Liver (tissue), 9 donors: ENCODE results near the gene GADL1. TPM values are rescaled to one million over a fixed set of nuclear protein-coding genes. Genes with fewer than 3 reads are reported as not detected.

Experiments
- DNase-seq: peaks from one replicate; pipeline ENCODE4 v3.0.0-alpha.2; 2017; ENCODE audit warnings: low spot score
- H3K27ac ChIP-seq, 2 donors: one replicate each; pipeline ENCODE4 v1.7.0; 2013; ENCODE audit warnings: inconsistent platforms in 2 of 2, low read length in 2 of 2, control low read depth in 1 of 2, low read depth in 1 of 2, mild to moderate bottlenecking in 1 of 2
- H3K27me3 ChIP-seq, 4 donors: one replicate each; pipeline versions ENCODE4 v1.6.1 to v1.7.0; 2013; ENCODE audit warnings: low read length in 3 of 4, inconsistent platforms in 1 of 4, mild to moderate bottlenecking in 1 of 4, moderate library complexity in 1 of 4; ENCODE audit not compliant: control insufficient read depth in 4 of 4, insufficient read depth in 4 of 4
- H3K36me3 ChIP-seq, 4 donors: one replicate each; pipeline versions ENCODE4 v1.6.1 to v1.7.0; 2013; ENCODE audit warnings: low read length in 3 of 4, mild to moderate bottlenecking in 3 of 4, low read depth in 1 of 4, moderate library complexity in 1 of 4; ENCODE audit not compliant: control insufficient read depth in 4 of 4, insufficient read depth in 3 of 4
- H3K4me1 ChIP-seq, 4 donors: one replicate each; pipeline versions ENCODE4 v1.6.1 to v1.7.0; 2013; ENCODE audit warnings: low read length in 3 of 4, mild to moderate bottlenecking in 3 of 4, moderate library complexity in 1 of 4; ENCODE audit not compliant: control insufficient read depth in 4 of 4, insufficient read depth in 4 of 4
- H3K4me3 ChIP-seq, 3 donors: one replicate each; pipeline versions ENCODE4 v1.6.1 to v1.7.0; 2013; ENCODE audit warnings: low read length in 3 of 3, control low read depth in 1 of 3, low read depth in 1 of 3, mild to moderate bottlenecking in 1 of 3
- H3K9ac ChIP-seq, 2 donors: one replicate each; pipeline ENCODE4 v1.7.0; 2013; ENCODE audit warnings: low read length in 2 of 2, mild to moderate bottlenecking in 2 of 2, moderate library complexity in 2 of 2, control low read depth in 1 of 2, low read depth in 1 of 2
- H3K9me3 ChIP-seq, 4 donors: one replicate each; pipeline versions ENCODE4 v1.6.1 to v1.7.0; 2013; ENCODE audit warnings: low read length in 3 of 4; ENCODE audit not compliant: control insufficient read depth in 4 of 4
- ATF3 ChIP-seq: IDR thresholded peaks from 2 replicates; pipeline ENCODE4 v1.6.1; 2016; ENCODE audit warnings: antibody characterized with exemption
- CTCF ChIP-seq: fragments of 150-350 bp; IDR thresholded peaks from 2 replicates; pipeline ENCODE4 v1.5.1; 2017; ENCODE audit warnings: improper control_type of control experiment, low read depth, low read length; ENCODE audit not compliant: missing input control
- EGR1 ChIP-seq, 2 donors: IDR thresholded peaks; 2 replicates each; pipeline ENCODE4 v1.6.1; 2016 to 2018; ENCODE audit warnings: antibody characterized with exemption in 2 of 2, low read depth in 2 of 2
- FOXA2 ChIP-seq: IDR thresholded peaks from 2 replicates; pipeline ENCODE4 v1.6.1; 2016; ENCODE audit warnings: antibody characterized with exemption
- HNF4A ChIP-seq, 2 donors: conservative IDR thresholded peaks; 2 replicates each; pipeline ENCODE4 v1.6.1; 2016; ENCODE audit warnings: antibody characterized with exemption in 2 of 2, mild to moderate bottlenecking in 2 of 2
- HNF4G ChIP-seq: IDR thresholded peaks from 2 replicates; pipeline ENCODE4 v1.6.1; 2016; ENCODE audit warnings: antibody characterized with exemption
- MAX ChIP-seq: IDR thresholded peaks from 2 replicates; pipeline ENCODE4 v1.6.1; 2016; ENCODE audit warnings: antibody characterized with exemption
- RAD21 ChIP-seq, 2 donors: IDR thresholded peaks; 2 replicates each; pipeline ENCODE4 v1.6.1; 2016; ENCODE audit warnings: antibody characterized with exemption in 2 of 2, mild to moderate bottlenecking in 2 of 2
- RXRA ChIP-seq, 2 donors: IDR thresholded peaks; 2 replicates each; pipeline ENCODE4 v1.6.1; 2017 to 2018; ENCODE audit warnings: antibody characterized with exemption in 2 of 2, mild to moderate bottlenecking in 1 of 2
- SP1 ChIP-seq: IDR thresholded peaks from 2 replicates; pipeline ENCODE4 v1.6.1; 2018; ENCODE audit warnings: antibody characterized with exemption, mild to moderate bottlenecking
- TAF1 ChIP-seq: conservative IDR thresholded peaks from 2 replicates; pipeline ENCODE4 v1.6.1; 2016; ENCODE audit warnings: antibody characterized with exemption, mild to moderate bottlenecking
- YY1 ChIP-seq: IDR thresholded peaks from 2 replicates; pipeline ENCODE4 v1.6.1; 2016; ENCODE audit warnings: antibody characterized with exemption, mild to moderate bottlenecking
- ZBTB33 ChIP-seq: IDR thresholded peaks from 2 replicates; pipeline ENCODE4 v1.6.1; 2016; ENCODE audit warnings: antibody characterized with exemption
- WGBS: extraction: QIAGEN DNeasy Blood & Tissue Kit; methylation state at CpG from one replicate; pipeline ENCODE4 v1.1.7; 2013; 5-methylcytosine and 5-hydroxymethylcytosine counted together
- polyA plus RNA-seq, 2 donors: library from polyadenylated mRNA; stranded (reverse) in 1 of 2; unstranded in 1 of 2; fragments of 200-250 nt in 1 of 2; fragments of >200 nt in 1 of 2; fragmentation: Nextera tagmentation in 1 of 2; extraction: Ambion mirVana in 1 of 2; gene quantifications; one replicate each; pipeline versions ENCODE4 v1.2.1 to v1.2.3, GENCODE V29; 2013 to 2015
- total RNA-seq, 2 donors: library from RNA; depleted of rRNA; stranded (reverse); fragments of >200 nt; gene quantifications; one replicate each; pipeline ENCODE4 v1.2.3, GENCODE V29; 2014
- donor health status: healthy.
- donor health status: healthy.
- donor health status: healthy.
- donor health status: healthy.
- donor health status: healthy.

GADL1 gene
- total and polyA plus RNA-seq, 4 donors, result not detected

- H3K27me3 ChIP-seq, result no peaks in the 10 kb centered on the region
- TF ChIP-seq RXRA (IDR thresholded peaks at IDR 0.05) (no peak), MAX (no peak), CTCF (no peak), EGR1 (IDR thresholded peaks at IDR 0.05; ENCODE audit: low read depth in 2 of 2) (no peak), HNF4G (no peak), RAD21 (IDR thresholded peaks at IDR 0.05) (no peak), ZBTB33 (no peak), YY1 (no peak), SP1 (no peak), ATF3 (no peak)
- DNase-seq, result no peak
- 89% methylated on average over 4 of the region's 4 CpGs for WGBS
- H3K9me3 ChIP-seq, result no peaks in the 10 kb centered on the region
- H3K9ac ChIP-seq, result no peak overlapping the region
- H3K36me3 ChIP-seq, result no peaks in the 10 kb centered on the region
- no peaks in the 10 kb centered on the region for H3K4me1 ChIP-seq
- H3K27ac ChIP-seq, result no peak overlapping the region
- H3K4me3 ChIP-seq, result no peak overlapping the region
These were observed 20.2 kb upstream of the GADL1 start for GRCh38 chr3:30914696-30915095.

- no peak for TF ChIP-seq HNF4A (conservative IDR thresholded peaks at IDR 0.05)
- no peak for TF ChIP-seq TAF1
- TF ChIP-seq SP1, result no peak
- TF ChIP-seq CTCF, result no peak
- no peak for TF ChIP-seq ATF3
- no peak for TF ChIP-seq FOXA2
- no peaks in the 10 kb centered on the region for H3K9me3 ChIP-seq
- no peak overlapping the region for H3K4me3 ChIP-seq
- H3K36me3 ChIP-seq, result no peaks in the 10 kb centered on the region
- H3K9ac ChIP-seq, result no peak overlapping the region
- no peak overlapping the region for H3K27ac ChIP-seq
- H3K4me1 ChIP-seq, result no peaks in the 10 kb centered on the region
- no peak for DNase-seq
- WGBS, result 81% methylated on average over 4 of the region's 4 CpGs
- no peaks in the 10 kb centered on the region for H3K27me3 ChIP-seq
These were observed 18.7 kb upstream of the GADL1 start for GRCh38 chr3:30913176-30913575.
